ENCODE results near the gene ORC6. TPM values are rescaled to one million over a fixed set of nuclear protein-coding genes. Genes with fewer than 3 reads are reported as not detected.

ORC6 gene
- total RNA-seq, 1 experiment from 2014 or later: 65.1 TPM

GRCh38 chr16:46731691-46732555 is 42.5 kb downstream of the ORC6 start:
- no peak for DNase-seq (ENCODE audit: low spot score)

GRCh38 chr16:46732561-46732960 is 43.1 kb downstream of the ORC6 start:
- DNase-seq (ENCODE audit: low spot score): no peak

GRCh38 chr16:46733319-46733830 is 43.9 kb downstream of the ORC6 start:
- DNase-seq (ENCODE audit: low spot score): no peak

GRCh38 chr16:46736695-46737094 is 47.2 kb downstream of the ORC6 start:
- DNase-seq (ENCODE audit: low spot score): no peak

GRCh38 chr16:46737621-46738214 is 48.3 kb downstream of the ORC6 start:
- no peak for DNase-seq (ENCODE audit: low spot score)

GRCh38 chr16:46739934-46740333 is 50.5 kb downstream of the ORC6 start:
- no peak for DNase-seq (ENCODE audit: low spot score)

- no peak for DNase-seq (ENCODE audit: low spot score)
Observed at GRCh38 chr16:46743232-46743719, 53.8 kb downstream of the ORC6 start.

GRCh38 chr16:46745617-46746016 is 56.2 kb downstream of the ORC6 start:
- DNase-seq (ENCODE audit: low spot score): no peak

- DNase-seq (ENCODE audit: low spot score): no peak
Observed at GRCh38 chr16:46746821-46747776, 57.6 kb downstream of the ORC6 start.

Other genes starting within 250 kb of the ORC6 start
- 66.0 and 68.8 TPM in 2 replicates for gene SHCBP1, start 68.3 kb upstream of the ORC6 start, total RNA-seq (2014; rRNA removed; shearing (Covaris generic))
- 178 and 289 TPM in 2 replicates for gene VPS35, start 481 bp upstream of the ORC6 start, total RNA-seq (2014; rRNA removed; shearing (Covaris generic))
- gene MYLK3, start 58.7 kb downstream of the ORC6 start, total RNA-seq (2014; rRNA removed; shearing (Covaris generic)): 0.69 and 1.00 TPM in 2 replicates
- gene C16orf87, start 141.5 kb downstream of the ORC6 start, total RNA-seq (2014; rRNA removed; shearing (Covaris generic)): 18.6 and 24.6 TPM in 2 replicates
- 17.3 and 17.6 TPM in 2 replicates for gene GPT2, start 194.7 kb downstream of the ORC6 start, total RNA-seq (2014; rRNA removed; shearing (Covaris generic))